Measurements from ENCODE around the gene AXIN1.
"Not testable (repeated sequence)": the region's sequence is repeated elsewhere in the genome, so short reads cannot be mapped to it uniquely, and the experiment has no call there.

The AXIN1 gene

DNA sequence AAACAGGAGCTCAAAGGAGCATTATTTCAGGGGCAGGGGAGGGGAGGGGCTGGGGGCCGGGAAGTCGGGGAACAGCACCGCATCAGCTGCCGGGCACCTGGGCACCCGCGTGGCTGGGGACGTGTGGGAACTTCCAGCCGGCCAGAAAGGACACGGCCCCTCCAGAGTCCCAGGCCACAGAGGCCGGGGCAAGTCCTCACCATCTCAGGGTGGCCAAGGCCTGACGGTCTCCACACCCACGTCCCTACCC, 28.2 kb upstream of the AXIN1 start:
- Histone ChIP-seq H3K27ac (ENCODE audit: insufficient read depth, low read depth, low read length, poor library complexity, severe bottlenecking) (no peak overlapping the region), H3K9me3 (ENCODE audit: control insufficient read depth, low read length) (no peaks in the 10 kb centered on the region), H3K4me3 (ENCODE audit: insufficient read depth, low read depth, low read length) (peak overlapping the region; percentile 75), H3K4me1 (ENCODE audit: control insufficient read depth, insufficient read depth, low read length) (peaks cover 19% of the 10 kb centered on the region), H3K36me3 (ENCODE audit: control insufficient read depth, insufficient read depth, low read length) (no peaks in the 10 kb centered on the region), H3K27me3 (ENCODE audit: control insufficient read depth, insufficient read depth, low read length, poor library complexity, severe bottlenecking) (peaks cover 24% of the 10 kb centered on the region)
- 7 to 8% methylated on average over 12 of the region's 12 CpGs for WGBS, 2 experiments

DNA sequence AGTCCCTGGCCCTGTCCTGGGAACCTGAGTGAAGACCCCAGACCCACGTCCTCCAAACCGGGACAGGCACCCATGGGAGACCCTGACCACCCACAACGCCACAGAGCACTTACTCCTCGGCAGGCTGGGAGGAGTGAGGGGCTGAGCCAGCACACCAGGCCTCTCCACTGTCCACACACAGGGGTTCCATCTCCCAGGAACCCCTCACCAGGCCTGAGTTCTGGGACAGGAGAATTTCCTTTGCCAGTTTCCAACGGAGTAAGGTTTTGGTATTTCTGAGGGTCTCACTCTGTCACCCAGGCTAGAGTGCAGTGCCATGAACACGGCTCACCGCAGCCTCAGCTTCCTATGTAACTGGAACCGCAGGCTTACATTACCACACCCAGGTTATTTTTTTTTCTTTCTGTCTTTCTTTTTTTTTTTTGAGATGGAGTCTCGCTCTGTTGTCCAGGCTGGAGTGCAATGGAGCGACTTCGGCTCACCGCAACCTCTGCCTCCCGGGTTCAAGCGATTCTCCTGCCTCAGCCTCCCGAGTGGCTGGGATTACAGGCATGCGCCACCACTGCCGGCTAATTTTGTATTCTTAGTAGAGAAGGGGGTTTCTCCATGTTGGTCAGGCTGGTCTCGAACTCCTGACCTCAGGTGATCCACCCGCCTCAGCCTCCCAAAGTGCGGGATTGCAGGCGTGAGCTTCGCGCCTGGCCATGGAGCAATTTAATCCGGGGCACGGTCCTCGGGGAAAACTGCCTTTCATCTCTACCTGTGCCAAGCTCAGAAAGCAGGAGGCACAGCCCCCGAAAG, 27.6 kb upstream of the AXIN1 start:
- WGBS, 2 experiments: 81 to 82% methylated on average over 27 of the region's 27 CpGs
- peak overlapping the region; percentile 75 for H3K4me3 ChIP-seq (ENCODE audit: insufficient read depth, low read depth, low read length)
- peaks cover 24% of the 10 kb centered on the region for H3K27me3 ChIP-seq (ENCODE audit: control insufficient read depth, insufficient read depth, low read length, poor library complexity, severe bottlenecking)
- H3K4me1 ChIP-seq (ENCODE audit: control insufficient read depth, insufficient read depth, low read length): peaks cover 19% of the 10 kb centered on the region
- no peaks in the 10 kb centered on the region for H3K9me3 ChIP-seq (ENCODE audit: control insufficient read depth, low read length)
- H3K27ac ChIP-seq (ENCODE audit: insufficient read depth, low read depth, low read length, poor library complexity, severe bottlenecking): no peak overlapping the region
- H3K36me3 ChIP-seq (ENCODE audit: control insufficient read depth, insufficient read depth, low read length): no peaks in the 10 kb centered on the region

DNA sequence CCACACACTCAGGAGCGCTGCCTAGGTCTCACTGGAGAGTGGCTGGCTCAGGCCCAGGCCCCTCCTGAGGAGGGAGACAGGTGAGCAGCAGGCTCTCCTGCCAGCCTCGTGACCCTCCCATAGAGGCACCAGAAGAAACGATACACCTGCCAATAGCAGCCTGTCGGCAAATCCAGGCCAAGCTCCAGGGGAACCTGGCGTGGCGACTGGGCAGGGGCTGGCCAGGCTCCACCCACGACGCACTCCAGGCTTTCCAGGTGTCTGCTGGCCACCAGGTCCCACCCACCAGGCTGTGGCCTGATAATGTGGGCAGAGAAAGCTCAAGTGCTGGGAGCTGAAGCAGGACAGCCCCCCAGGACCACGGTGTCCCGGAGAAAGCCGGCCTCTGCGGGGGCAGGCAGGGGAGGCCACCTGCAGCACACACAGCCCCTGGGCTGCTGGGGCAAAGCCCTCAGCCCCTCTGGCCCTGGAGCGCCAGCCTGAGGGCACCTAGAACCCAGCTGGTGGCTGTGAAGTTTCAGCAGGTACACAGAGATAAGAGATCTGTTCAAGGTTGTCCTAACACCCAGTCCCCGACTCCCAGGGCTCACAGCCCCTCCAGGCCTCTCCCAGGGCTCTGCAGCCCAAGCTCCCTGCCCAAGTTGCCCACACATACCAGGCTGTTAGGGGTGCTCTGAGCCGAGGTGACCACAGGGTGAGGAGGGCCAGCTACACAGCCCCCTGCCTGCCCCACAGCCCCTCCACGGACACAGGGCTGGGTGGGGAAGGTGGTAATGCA, 26.8 kb upstream of the AXIN1 start:
- peaks cover 19% of the 10 kb centered on the region for H3K4me1 ChIP-seq (ENCODE audit: control insufficient read depth, insufficient read depth, low read length)
- H3K4me3 ChIP-seq (ENCODE audit: insufficient read depth, low read depth, low read length): no peak overlapping the region
- WGBS, 2 experiments: 68 to 69% methylated on average over 16 of the region's 16 CpGs
- no peaks in the 10 kb centered on the region for H3K36me3 ChIP-seq (ENCODE audit: control insufficient read depth, insufficient read depth, low read length)
- H3K9me3 ChIP-seq (ENCODE audit: control insufficient read depth, low read length): no peaks in the 10 kb centered on the region
- H3K27me3 ChIP-seq (ENCODE audit: control insufficient read depth, insufficient read depth, low read length, poor library complexity, severe bottlenecking): peaks cover 24% of the 10 kb centered on the region
- H3K27ac ChIP-seq (ENCODE audit: insufficient read depth, low read depth, low read length, poor library complexity, severe bottlenecking): no peak overlapping the region

DNA sequence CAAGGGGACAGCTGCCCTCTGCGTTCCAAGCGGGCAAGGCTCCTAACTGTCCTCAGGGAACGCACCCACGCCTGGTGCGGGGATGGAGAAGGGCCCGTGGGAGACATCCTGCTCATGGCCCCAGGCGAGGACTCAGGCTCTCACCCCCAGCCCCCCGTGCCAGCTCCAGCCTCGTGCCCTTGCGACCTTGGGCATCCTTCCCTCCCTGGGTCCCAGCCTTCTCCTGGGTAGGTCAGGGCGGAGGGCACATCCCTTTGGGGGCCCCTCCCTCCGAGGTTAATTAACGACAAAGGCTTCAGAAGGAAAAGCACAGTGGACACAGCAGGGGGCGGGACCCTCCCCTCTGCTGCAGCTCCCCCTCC, 26.3 kb upstream of the AXIN1 start:
- H3K9me3 ChIP-seq (ENCODE audit: control insufficient read depth, low read length): no peaks in the 10 kb centered on the region
- H3K27ac ChIP-seq (ENCODE audit: insufficient read depth, low read depth, low read length, poor library complexity, severe bottlenecking): no peak overlapping the region
- H3K4me1 ChIP-seq (ENCODE audit: control insufficient read depth, insufficient read depth, low read length): peaks cover 19% of the 10 kb centered on the region
- no peaks in the 10 kb centered on the region for H3K36me3 ChIP-seq (ENCODE audit: control insufficient read depth, insufficient read depth, low read length)
- no peak overlapping the region for H3K4me3 ChIP-seq (ENCODE audit: insufficient read depth, low read depth, low read length)
- H3K27me3 ChIP-seq (ENCODE audit: control insufficient read depth, insufficient read depth, low read length, poor library complexity, severe bottlenecking): peaks cover 19% of the 10 kb centered on the region
- WGBS, 2 experiments: 69 to 73% methylated on average over 14 of the region's 14 CpGs

DNA sequence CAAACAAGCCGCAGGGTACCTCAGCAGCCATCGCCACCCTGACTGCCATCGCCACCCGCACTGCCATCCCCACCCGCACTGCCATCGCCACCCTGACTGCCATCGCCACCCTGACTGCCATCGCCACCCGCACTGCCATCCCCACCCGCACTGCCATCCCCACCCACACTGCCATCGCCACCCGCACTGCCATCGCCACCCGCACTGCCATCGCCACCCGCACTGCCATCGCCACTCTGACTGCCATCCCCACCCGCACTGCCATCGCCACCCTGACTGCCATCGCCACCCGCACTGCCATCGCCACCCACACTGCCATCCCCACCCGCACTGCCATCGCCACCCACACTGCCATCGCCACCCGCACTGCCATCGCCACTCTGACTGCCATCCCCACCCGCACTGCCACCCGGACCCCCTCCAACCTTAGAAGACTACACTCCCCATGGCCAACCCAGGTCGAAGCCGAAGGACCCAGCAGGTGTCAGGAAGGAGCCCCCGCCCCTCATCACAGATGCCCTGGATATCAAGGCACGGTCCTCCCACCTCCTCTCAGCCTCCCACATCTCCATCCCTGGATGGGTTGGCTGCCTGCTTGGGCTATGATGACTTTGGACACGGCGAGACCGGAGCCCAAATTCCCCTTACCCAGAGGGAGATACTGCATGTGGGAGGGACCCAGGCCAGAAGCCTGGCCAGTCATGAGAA, 25.7 kb upstream of the AXIN1 start:
- H3K4me3 ChIP-seq (ENCODE audit: insufficient read depth, low read depth, low read length); H3K36me3 ChIP-seq (ENCODE audit: control insufficient read depth, insufficient read depth, low read length); H3K27ac ChIP-seq (ENCODE audit: insufficient read depth, low read depth, low read length, poor library complexity, severe bottlenecking); H3K9me3 ChIP-seq (ENCODE audit: control insufficient read depth, low read length): not testable (repeated sequence)
- Histone ChIP-seq H3K4me1 (ENCODE audit: control insufficient read depth, insufficient read depth, low read length) (peaks cover 14% of the 10 kb centered on the region), H3K27me3 (ENCODE audit: control insufficient read depth, insufficient read depth, low read length, poor library complexity, severe bottlenecking) (peaks cover 13% of the 10 kb centered on the region)
- WGBS, 2 experiments: 87 to 88% methylated on average over 31 to 35 of the region's 36 CpGs

DNA sequence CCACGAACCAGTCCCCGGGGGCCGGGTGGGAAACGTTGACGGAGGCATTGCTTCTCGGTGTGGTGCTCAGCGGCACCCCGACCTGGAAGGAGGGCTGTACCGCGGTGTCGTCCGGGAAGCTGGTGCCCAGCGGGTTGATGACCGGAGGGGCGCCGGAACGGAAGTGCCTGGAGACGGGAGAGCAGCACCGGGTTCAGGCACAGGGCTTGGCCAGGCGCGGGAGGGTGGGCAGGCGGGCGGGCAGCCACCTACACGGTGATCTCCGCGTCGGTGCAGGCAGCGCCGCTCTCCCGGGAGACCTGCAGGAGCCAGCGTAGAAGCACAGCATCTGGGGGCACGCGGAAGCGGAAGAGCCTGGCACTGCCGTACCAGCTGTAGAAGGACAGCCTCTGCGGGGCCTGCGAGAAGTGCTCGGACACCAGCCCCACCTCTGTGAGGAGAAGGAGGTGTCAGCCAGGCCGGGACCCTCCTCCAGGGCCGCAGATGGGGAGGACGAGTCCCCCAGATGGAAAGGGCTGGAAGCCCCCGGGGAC, 25.0 kb upstream of the AXIN1 start:
- 91% methylated on average over 42 of the region's 42 CpGs for WGBS, 2 experiments
- H3K27ac ChIP-seq (ENCODE audit: insufficient read depth, low read depth, low read length, poor library complexity, severe bottlenecking): no peak overlapping the region

DNA sequence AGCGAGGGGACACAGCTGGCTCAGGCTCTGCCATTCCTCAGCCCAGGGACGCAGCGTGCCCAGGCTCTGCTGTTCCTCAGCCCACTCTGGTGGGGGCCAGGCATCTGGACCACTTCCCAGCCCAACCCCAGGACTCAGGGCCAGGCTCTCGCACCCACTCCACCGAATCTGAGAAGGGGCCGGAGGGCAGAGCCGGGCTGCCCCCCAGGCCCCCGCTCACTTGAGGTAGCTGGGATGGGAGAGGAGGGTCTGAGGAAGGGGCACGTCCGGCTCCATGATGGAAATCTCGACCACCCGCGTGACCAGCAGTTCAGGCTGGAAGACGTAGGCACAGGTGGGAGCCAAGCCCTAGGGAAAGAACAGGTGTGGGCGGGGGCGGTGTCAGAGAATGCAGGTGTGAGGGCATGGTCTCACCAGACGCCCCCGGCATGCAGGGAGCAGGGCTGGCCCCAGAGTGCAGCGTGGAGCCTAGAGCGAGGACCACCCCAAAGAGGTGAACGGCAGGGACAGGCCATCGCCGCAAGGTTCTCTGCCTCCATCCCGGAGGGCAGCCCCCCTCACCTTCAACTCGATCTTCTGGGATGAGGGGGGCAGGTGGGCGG, 24.4 kb upstream of the AXIN1 start:
- Histone ChIP-seq H3K4me1 (ENCODE audit: control insufficient read depth, insufficient read depth, low read length) (peaks cover 7% of the 10 kb centered on the region), H3K4me3 (ENCODE audit: insufficient read depth, low read depth, low read length) (no peak overlapping the region), H3K27ac (ENCODE audit: insufficient read depth, low read depth, low read length, poor library complexity, severe bottlenecking) (no peak overlapping the region), H3K27me3 (ENCODE audit: control insufficient read depth, insufficient read depth, low read length, poor library complexity, severe bottlenecking) (no peaks in the 10 kb centered on the region), H3K9me3 (ENCODE audit: control insufficient read depth, low read length) (no peaks in the 10 kb centered on the region), H3K36me3 (ENCODE audit: control insufficient read depth, insufficient read depth, low read length) (no peaks in the 10 kb centered on the region)
- 94 to 96% methylated on average over 26 of the region's 26 CpGs for WGBS, 2 experiments

More for the DNA sequence above, 25.0 kb upstream of the AXIN1 start:
- no peaks in the 10 kb centered on the region for H3K36me3 ChIP-seq (ENCODE audit: control insufficient read depth, insufficient read depth, low read length)
- peaks cover 6% of the 10 kb centered on the region for H3K27me3 ChIP-seq (ENCODE audit: control insufficient read depth, insufficient read depth, low read length, poor library complexity, severe bottlenecking)
- H3K4me1 ChIP-seq (ENCODE audit: control insufficient read depth, insufficient read depth, low read length): peaks cover 7% of the 10 kb centered on the region
- no peak overlapping the region for H3K4me3 ChIP-seq (ENCODE audit: insufficient read depth, low read depth, low read length)
- no peaks in the 10 kb centered on the region for H3K9me3 ChIP-seq (ENCODE audit: control insufficient read depth, low read length)

DNA sequence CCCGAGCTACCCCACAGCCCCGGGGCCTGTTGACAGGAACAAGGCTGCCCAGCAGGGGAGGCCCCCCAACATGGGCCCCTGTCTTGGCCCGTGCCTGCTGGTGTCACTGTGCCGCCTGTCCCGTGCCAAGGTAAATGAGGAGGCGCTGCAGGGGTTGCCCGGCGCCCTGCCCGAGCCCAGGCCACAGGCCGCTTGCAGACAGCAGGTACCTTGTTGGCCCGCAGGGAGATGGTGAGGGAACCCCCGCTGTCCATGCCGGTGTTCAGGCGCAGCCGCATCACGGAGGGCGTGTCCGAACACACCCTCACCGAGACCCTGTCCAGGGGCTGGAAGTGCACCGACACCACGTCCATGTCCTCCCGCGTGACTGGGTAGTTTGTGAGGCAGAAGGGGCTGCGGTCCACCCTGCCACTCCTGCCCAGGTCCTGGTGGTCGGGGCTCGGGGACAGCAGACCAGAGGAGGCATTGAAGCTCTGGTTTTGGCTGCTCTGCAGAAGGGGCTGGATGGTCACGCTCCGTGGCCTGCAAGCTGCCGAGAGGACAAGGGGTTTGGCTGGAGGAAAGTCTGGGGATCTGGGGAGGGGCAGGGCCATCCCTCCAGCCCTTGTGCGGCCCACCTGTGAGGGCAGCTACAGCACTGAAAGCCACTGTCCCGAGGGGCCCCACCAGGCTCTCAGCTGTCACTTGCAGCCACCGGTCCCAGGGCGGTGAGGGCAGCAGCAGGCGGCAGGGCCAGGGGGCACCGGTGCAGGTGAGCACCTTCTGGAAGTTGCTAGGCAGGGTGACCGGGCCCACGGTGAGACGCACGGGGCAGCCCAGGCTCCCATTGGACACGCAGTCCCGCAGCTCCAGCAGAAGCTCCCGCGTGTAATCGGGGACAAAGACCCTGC, 23.6 kb upstream of the AXIN1 start:
- Histone ChIP-seq H3K4me1 (ENCODE audit: control insufficient read depth, insufficient read depth, low read length) (peaks cover 7% of the 10 kb centered on the region), H3K36me3 (ENCODE audit: control insufficient read depth, insufficient read depth, low read length) (no peaks in the 10 kb centered on the region), H3K27me3 (ENCODE audit: control insufficient read depth, insufficient read depth, low read length, poor library complexity, severe bottlenecking) (no peaks in the 10 kb centered on the region), H3K4me3 (ENCODE audit: insufficient read depth, low read depth, low read length) (no peak overlapping the region), H3K27ac (ENCODE audit: insufficient read depth, low read depth, low read length, poor library complexity, severe bottlenecking) (no peak overlapping the region), H3K9me3 (ENCODE audit: control insufficient read depth, low read length) (no peaks in the 10 kb centered on the region)
- WGBS, 2 experiments: 96 to 97% methylated on average over 44 of the region's 44 CpGs

DNA sequence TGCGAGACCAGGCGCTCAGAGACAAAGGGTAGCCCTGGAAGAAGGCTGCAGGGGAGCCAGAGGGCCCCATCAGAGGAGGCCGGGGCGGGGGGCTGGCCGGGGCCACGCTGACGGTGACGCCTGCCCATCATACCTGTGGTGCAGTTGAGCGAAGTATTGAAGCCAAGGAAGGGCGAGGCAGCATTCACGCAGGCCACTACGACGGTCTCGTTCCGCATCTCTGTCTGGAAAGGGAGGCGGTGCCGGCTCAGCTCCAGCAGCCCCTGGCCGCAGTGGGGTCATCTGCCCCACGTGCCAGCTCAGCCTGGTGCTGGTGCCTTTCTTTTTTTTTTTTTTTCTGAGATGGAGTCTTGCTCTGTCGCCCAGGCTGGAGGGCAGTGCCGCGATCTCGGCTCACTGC, 22.7 kb upstream of the AXIN1 start:
- Histone ChIP-seq H3K9me3 (ENCODE audit: control insufficient read depth, low read length) (no peaks in the 10 kb centered on the region), H3K27ac (ENCODE audit: insufficient read depth, low read depth, low read length, poor library complexity, severe bottlenecking) (no peak overlapping the region), H3K36me3 (ENCODE audit: control insufficient read depth, insufficient read depth, low read length) (no peaks in the 10 kb centered on the region), H3K27me3 (ENCODE audit: control insufficient read depth, insufficient read depth, low read length, poor library complexity, severe bottlenecking) (no peaks in the 10 kb centered on the region), H3K4me1 (ENCODE audit: control insufficient read depth, insufficient read depth, low read length) (peaks cover 9% of the 10 kb centered on the region), H3K4me3 (ENCODE audit: insufficient read depth, low read depth, low read length) (no peak overlapping the region)
- 93 to 94% methylated on average over 23 of the region's 23 CpGs for WGBS, 2 experiments
